Ishikawa (cell line): Measurements from ENCODE around the gene TAS2R60.

Experiments used
- CEBPB ChIP-seq: IDR thresholded peaks from 2 replicates; pipeline ENCODE4 v1.6.1; 2012
- CREB1 ChIP-seq: IDR thresholded peaks from 2 replicates; pipeline ENCODE4 v1.6.1; 2012; ENCODE audit warnings: low read depth
- EGR1 ChIP-seq: IDR thresholded peaks from 2 replicates; pipeline ENCODE4 v1.6.1; 2012
- EP300 ChIP-seq: IDR thresholded peaks from 2 replicates; pipeline ENCODE4 v1.6.1; 2012; ENCODE audit warnings: borderline replicate concordance
- FOXM1 ChIP-seq: IDR thresholded peaks from 2 replicates; pipeline ENCODE4 v1.6.1; 2012; ENCODE audit warnings: low read depth, borderline replicate concordance
- MAX ChIP-seq: IDR thresholded peaks from 2 replicates; pipeline ENCODE4 v1.6.1; 2012
- NFIC ChIP-seq: IDR thresholded peaks from 2 replicates; pipeline ENCODE4 v1.6.1; 2012
- RAD21 ChIP-seq: IDR thresholded peaks from 2 replicates; pipeline ENCODE4 v1.6.1; 2012; ENCODE audit warnings: low read depth
- TAF1 ChIP-seq: IDR thresholded peaks from 2 replicates; pipeline ENCODE4 v1.6.1; 2012; ENCODE audit warnings: low read depth, mild to moderate bottlenecking
- TCF12 ChIP-seq: IDR thresholded peaks from 2 replicates; pipeline ENCODE4 v1.6.1; 2012; ENCODE audit warnings: low read depth
- TEAD4 ChIP-seq: IDR thresholded peaks from 2 replicates; pipeline ENCODE4 v1.6.1; 2012
- YY1 ChIP-seq: IDR thresholded peaks from 2 replicates; pipeline ENCODE4 v1.6.1; 2012; ENCODE audit warnings: low read depth
- ZBTB7A ChIP-seq: IDR thresholded peaks from 2 replicates; pipeline ENCODE4 v1.6.1; 2012; ENCODE audit warnings: low read depth
- TF ChIP-seq, protein P1 (sequence below): IDR thresholded peaks from 2 replicates; pipeline ENCODE4 v1.6.1; 2012
- TF ChIP-seq, protein P2 (sequence below): IDR thresholded peaks from 2 replicates; pipeline ENCODE4 v1.6.1; 2012; ENCODE audit warnings: low read depth, mild to moderate bottlenecking

Gene TAS2R60

GRCh38 chr7:143449793-143450192, 6.5 kb downstream of the TAS2R60 start:
- TF ChIP-seq, protein P1, sequence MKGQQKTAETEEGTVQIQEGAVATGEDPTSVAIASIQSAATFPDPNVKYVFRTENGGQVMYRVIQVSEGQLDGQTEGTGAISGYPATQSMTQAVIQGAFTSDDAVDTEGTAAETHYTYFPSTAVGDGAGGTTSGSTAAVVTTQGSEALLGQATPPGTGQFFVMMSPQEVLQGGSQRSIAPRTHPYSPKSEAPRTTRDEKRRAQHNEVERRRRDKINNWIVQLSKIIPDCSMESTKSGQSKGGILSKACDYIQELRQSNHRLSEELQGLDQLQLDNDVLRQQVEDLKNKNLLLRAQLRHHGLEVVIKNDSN, result no peak
- TF ChIP-seq, protein P2, sequence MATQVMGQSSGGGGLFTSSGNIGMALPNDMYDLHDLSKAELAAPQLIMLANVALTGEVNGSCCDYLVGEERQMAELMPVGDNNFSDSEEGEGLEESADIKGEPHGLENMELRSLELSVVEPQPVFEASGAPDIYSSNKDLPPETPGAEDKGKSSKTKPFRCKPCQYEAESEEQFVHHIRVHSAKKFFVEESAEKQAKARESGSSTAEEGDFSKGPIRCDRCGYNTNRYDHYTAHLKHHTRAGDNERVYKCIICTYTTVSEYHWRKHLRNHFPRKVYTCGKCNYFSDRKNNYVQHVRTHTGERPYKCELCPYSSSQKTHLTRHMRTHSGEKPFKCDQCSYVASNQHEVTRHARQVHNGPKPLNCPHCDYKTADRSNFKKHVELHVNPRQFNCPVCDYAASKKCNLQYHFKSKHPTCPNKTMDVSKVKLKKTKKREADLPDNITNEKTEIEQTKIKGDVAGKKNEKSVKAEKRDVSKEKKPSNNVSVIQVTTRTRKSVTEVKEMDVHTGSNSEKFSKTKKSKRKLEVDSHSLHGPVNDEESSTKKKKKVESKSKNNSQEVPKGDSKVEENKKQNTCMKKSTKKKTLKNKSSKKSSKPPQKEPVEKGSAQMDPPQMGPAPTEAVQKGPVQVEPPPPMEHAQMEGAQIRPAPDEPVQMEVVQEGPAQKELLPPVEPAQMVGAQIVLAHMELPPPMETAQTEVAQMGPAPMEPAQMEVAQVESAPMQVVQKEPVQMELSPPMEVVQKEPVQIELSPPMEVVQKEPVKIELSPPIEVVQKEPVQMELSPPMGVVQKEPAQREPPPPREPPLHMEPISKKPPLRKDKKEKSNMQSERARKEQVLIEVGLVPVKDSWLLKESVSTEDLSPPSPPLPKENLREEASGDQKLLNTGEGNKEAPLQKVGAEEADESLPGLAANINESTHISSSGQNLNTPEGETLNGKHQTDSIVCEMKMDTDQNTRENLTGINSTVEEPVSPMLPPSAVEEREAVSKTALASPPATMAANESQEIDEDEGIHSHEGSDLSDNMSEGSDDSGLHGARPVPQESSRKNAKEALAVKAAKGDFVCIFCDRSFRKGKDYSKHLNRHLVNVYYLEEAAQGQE, result no peak
- TF ChIP-seq FOXM1, result no peak
- TF ChIP-seq TCF12, result no peak
- no peak for TF ChIP-seq NFIC
- TF ChIP-seq EGR1, result no peak
- TF ChIP-seq TAF1, result no peak
- no peak for TF ChIP-seq RAD21
- TF ChIP-seq TEAD4, result no peak

DNA sequence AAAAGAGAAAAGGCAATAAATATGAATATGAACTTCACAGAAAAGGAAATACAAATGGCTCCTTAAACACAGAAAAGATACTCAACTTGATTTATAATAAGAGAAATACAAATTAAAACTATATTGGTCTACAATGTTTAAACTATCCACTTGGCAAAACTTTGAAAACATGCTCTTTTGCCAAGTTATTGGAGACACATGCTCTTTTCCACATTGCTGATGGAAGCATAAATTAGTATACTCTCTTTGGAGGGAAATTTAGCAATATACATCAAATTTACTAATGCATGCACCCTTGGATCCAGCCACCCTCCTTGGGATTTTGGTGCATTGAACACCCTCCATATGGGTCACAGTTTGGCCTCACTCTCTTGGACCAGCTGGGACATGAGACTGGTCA, 7.9 kb downstream of the TAS2R60 start:
- TF ChIP-seq TAF1, result no peak
- TF ChIP-seq EGR1, result no peak
- TF ChIP-seq YY1, result no peak
- TF ChIP-seq, protein P2, result no peak
- TF ChIP-seq CREB1, result no peak

GRCh38 chr7:143451746-143452145, 8.5 kb downstream of the TAS2R60 start:
- TF ChIP-seq CEBPB (no peak), FOXM1 (no peak), TAF1 (no peak), YY1 (no peak), NFIC (no peak), CREB1 (no peak), MAX (no peak), TCF12 (no peak), RAD21 (no peak), EGR1 (no peak), TEAD4 (no peak), ZBTB7A (no peak), EP300 (no peak)
- TF ChIP-seq, protein P2, result no peak
- TF ChIP-seq, protein P1, result no peak

- TF ChIP-seq TEAD4, result no peak
- no peak for TF ChIP-seq YY1
- no peak for TF ChIP-seq EP300
- no peak for TF ChIP-seq TCF12
- TF ChIP-seq CEBPB, result no peak
- TF ChIP-seq EGR1, result no peak
- TF ChIP-seq, protein P1, result no peak
- TF ChIP-seq, protein P2, result no peak
- no peak for TF ChIP-seq CREB1
- no peak for TF ChIP-seq ZBTB7A
- TF ChIP-seq MAX, result no peak
- TF ChIP-seq NFIC, result no peak
- TF ChIP-seq RAD21, result no peak
- TF ChIP-seq FOXM1, result no peak
- no peak for TF ChIP-seq TAF1
Observed at GRCh38 chr7:143452495-143452894, 9.2 kb downstream of the TAS2R60 start.
